T-cell (primary cell): ENCODE data around the gene ABHD16B. TPM values are rescaled to one million over a fixed set of nuclear protein-coding genes. Genes with fewer than 3 reads are reported as not detected.
"Not testable (repeated sequence)": the region's sequence is repeated elsewhere in the genome, so short reads cannot be mapped to it uniquely, and the experiment has no call there.

Source experiments
- ATAC-seq, 4 experiments: fragments of 200-7000 bp in 3 of 4; fragments of 150-1000 bp in 1 of 4; cut with Tn5 transposase; replicated peaks in 1 of 4; 1 replicate in 3 of 4; 2 replicates in 1 of 4; pipeline ENCODE4 v1.10.0; 2021; ENCODE audit warnings: moderate library complexity in 3 of 4, mild to moderate bottlenecking in 2 of 4, moderate number of reproducible peaks in 1 of 4
- CTCF ChIA-PET, 2 donors: fragments of 300-600 bp; sonication (Branson Sonifier 250); formaldehyde crosslinking; loops; one replicate each; lab custom pipeline; 2022; ENCODE audit warnings: antibody characterized with exemption in 2 of 2; lab: Charles Lee
- POLR2A ChIA-PET, 2 donors: fragments of 300-600 bp; sonication (Branson Sonifier 250); formaldehyde crosslinking; loops; one replicate each; lab custom pipeline; 2022; ENCODE audit warnings: antibody characterized with exemption in 2 of 2; lab: Charles Lee
- DNase-seq, 35 experiments: peaks; one replicate each; pipeline versions ENCODE4 v3.0.0 to v3.0.0-alpha.2; 2013 to 2023
- H3K27ac ChIP-seq: one replicate; pipeline ENCODE4 v1.5.1; 2013; ENCODE audit warnings: low read length
- H3K27me3 ChIP-seq, 2 experiments: replicated peaks in 1 of 2; 1 replicate in 1 of 2; 2 replicates in 1 of 2; pipeline versions ENCODE4 v1.6.1 to v1.7.0; 2013; ENCODE audit warnings: low read length in 1 of 2, mixed read lengths in 1 of 2; ENCODE audit not compliant: control insufficient read depth in 2 of 2, insufficient read depth in 2 of 2; ENCODE audit errors: extremely low read depth in 1 of 2
- H3K36me3 ChIP-seq, 2 donors: 1 replicate in 1 of 2; 2 replicates in 1 of 2; pipeline versions ENCODE4 v1.6.1 to v1.7.0; 2013; ENCODE audit warnings: low read length in 1 of 2; ENCODE audit not compliant: control insufficient read depth in 2 of 2, insufficient read depth in 1 of 2; ENCODE audit errors: extremely low read depth in 1 of 2
- H3K4me1 ChIP-seq, 2 experiments: 1 replicate in 1 of 2; 2 replicates in 1 of 2; pipeline versions ENCODE4 v1.6.1 to v1.7.0; 2013; ENCODE audit warnings: low read length in 2 of 2, mixed read lengths in 1 of 2; ENCODE audit not compliant: insufficient read depth in 2 of 2, control insufficient read depth in 1 of 2; ENCODE audit errors: extremely low read depth in 1 of 2
- H3K4me3 ChIP-seq, 2 donors: 1 replicate in 1 of 2; 2 replicates in 1 of 2; pipeline versions ENCODE4 v1.5.1 to v1.7.0; 2013; ENCODE audit warnings: mild to moderate bottlenecking in 2 of 2, low read length in 1 of 2, moderate library complexity in 1 of 2; ENCODE audit not compliant: control insufficient read depth in 1 of 2; ENCODE audit errors: extremely low read depth in 1 of 2
- H3K9me3 ChIP-seq: 2 replicates; pipeline ENCODE4 v1.7.0; 2013
- H3K27ac Mint-ChIP-seq, 2 donors: one replicate each; pipeline ENCODE4 v1.8.0; 2020 to 2021; ENCODE audit warnings: mild to moderate bottlenecking in 2 of 2, mixed read lengths in 2 of 2
- H3K27me3 Mint-ChIP-seq, 2 donors: one replicate each; pipeline ENCODE4 v1.8.0; 2021 to 2022; ENCODE audit warnings: mixed read lengths in 2 of 2
- H3K36me3 Mint-ChIP-seq: one replicate; pipeline ENCODE4 v1.8.0; 2021; ENCODE audit warnings: mixed read lengths
- H3K4me1 Mint-ChIP-seq, 3 donors: one replicate each; pipeline ENCODE4 v1.8.0; 2020 to 2022; ENCODE audit warnings: mixed read lengths in 3 of 3, mild to moderate bottlenecking in 1 of 3
- H3K4me3 Mint-ChIP-seq, 3 donors: one replicate each; pipeline ENCODE4 v1.8.0; 2020 to 2022; ENCODE audit warnings: mild to moderate bottlenecking in 3 of 3, mixed read lengths in 3 of 3, moderate library complexity in 3 of 3
- H3K9me3 Mint-ChIP-seq, 3 donors: one replicate each; pipeline ENCODE4 v1.8.0; 2020 to 2022; ENCODE audit warnings: mixed read lengths in 3 of 3
- WGBS: methylation state at CpG from one replicate; pipeline ENCODE4 v1.1.5; 2013; ENCODE audit warnings: missing lambda C conversion rate; ENCODE audit not compliant: insufficient coverage; 5-methylcytosine and 5-hydroxymethylcytosine counted together
- total RNA-seq, 35 experiments: library from RNA in 6 of 35; stranded (reverse) in 6 of 35; fragments of 120-200 nt in 1 of 35; gene quantifications; one replicate each; pipeline versions ENCODE4 v1.2.1 to v1.2.4 and lab custom pipeline; 2013 to 2026

ABHD16B gene
- total RNA-seq, 5 donors from 2014 or later (not counting 1 experiment from before 2014, with no cell fraction given): not detected

- H3K4me3 Mint-ChIP-seq, ATAC-seq, H3K27ac Mint-ChIP-seq, H3K9me3 Mint-ChIP-seq, DNase-seq, H3K4me3 ChIP-seq, CTCF ChIA-PET, H3K4me1 Mint-ChIP-seq, H3K36me3 Mint-ChIP-seq, H3K36me3 ChIP-seq, POLR2A ChIA-PET, H3K9me3 ChIP-seq, H3K27ac ChIP-seq: not testable (repeated sequence)
- peaks cover 3 to 30% of the 10 kb centered on the region in 2 experiments for H3K4me1 ChIP-seq
- H3K27me3 Mint-ChIP-seq: peaks cover 4 to 25% of the 10 kb centered on the region in 2 donors
- 68% methylated on average over 9 of the region's 14 CpGs for WGBS
- peaks cover 2 to 88% of the 10 kb centered on the region in 2 experiments for H3K27me3 ChIP-seq
These were observed 9.8 kb upstream of the ABHD16B start for GRCh38 chr20:63851548-63851943.

GRCh38 chr20:63853733-63854068, 7.6 kb upstream of the ABHD16B start:
- Mint-ChIP-seq H3K4me1 (peaks cover 20 to 22% (median 21%) of the 10 kb centered on the region in 3 donors), H3K27me3 (peaks cover 4 to 20% of the 10 kb centered on the region in 2 donors)
- DNase-seq, H3K4me3 Mint-ChIP-seq, H3K36me3 Mint-ChIP-seq, H3K27ac ChIP-seq, H3K9me3 Mint-ChIP-seq, POLR2A ChIA-PET, ATAC-seq, H3K36me3 ChIP-seq, H3K4me3 ChIP-seq, H3K9me3 ChIP-seq, H3K27ac Mint-ChIP-seq, CTCF ChIA-PET: not testable (repeated sequence)
- Histone ChIP-seq H3K4me1 (peaks cover 0 to 34% of the 10 kb centered on the region in 2 experiments), H3K27me3 (peaks cover 0 to 66% of the 10 kb centered on the region in 2 experiments)
- WGBS: 67% methylated on average over 4 of the region's 4 CpGs

GRCh38 chr20:63854069-63854765, 7.1 kb upstream of the ABHD16B start:
- no peak overlapping the region for H3K27ac Mint-ChIP-seq
- no peaks in the 10 kb centered on the region for H3K36me3 Mint-ChIP-seq
- Histone ChIP-seq H3K27me3 (peaks cover 0 to 61% of the 10 kb centered on the region in 2 experiments), H3K9me3 (no peaks in the 10 kb centered on the region), H3K36me3 (no peaks in the 10 kb centered on the region), H3K27ac (no peak overlapping the region), H3K4me1 (peaks cover under 1 to 39% of the 10 kb centered on the region in 2 experiments), H3K4me3 (no peak overlapping the region)
- no peak overlapping the region for H3K4me3 Mint-ChIP-seq
- H3K27me3 Mint-ChIP-seq: peaks cover 4 to 20% of the 10 kb centered on the region in 2 donors
- no peaks in the 10 kb centered on the region for H3K9me3 Mint-ChIP-seq
- POLR2A ChIA-PET: no interaction called here
- WGBS: 17% methylated on average over 15 of the region's 17 CpGs
- peaks cover 25 to 28% (median 25%) of the 10 kb centered on the region in 3 donors for H3K4me1 Mint-ChIP-seq
- no peak for ATAC-seq
- CTCF ChIA-PET: no interaction called here
- no peak for DNase-seq

- CTCF ChIA-PET: no interaction called here
- DNase-seq (no peak), ATAC-seq (no peak)
- Mint-ChIP-seq H3K9me3 (no peaks in the 10 kb centered on the region), H3K36me3 (no peaks in the 10 kb centered on the region), H3K4me3 (no peak overlapping the region), H3K27me3 (peaks cover 4 to 18% of the 10 kb centered on the region in 2 donors), H3K27ac (no peak overlapping the region), H3K4me1 (peaks cover 25 to 30% (median 25%) of the 10 kb centered on the region in 3 donors)
- POLR2A ChIA-PET: no interaction called here
- no peaks in the 10 kb centered on the region for H3K9me3 ChIP-seq
- no peak overlapping the region for H3K4me3 ChIP-seq
- peaks cover 3 to 42% of the 10 kb centered on the region in 2 experiments for H3K4me1 ChIP-seq
- WGBS: 53% methylated on average over 14 of the region's 26 CpGs
- peaks cover 0 to 60% of the 10 kb centered on the region in 2 experiments for H3K27me3 ChIP-seq
- H3K27ac ChIP-seq: no peak overlapping the region
- H3K36me3 ChIP-seq: no peaks in the 10 kb centered on the region
These were observed 6.4 kb upstream of the ABHD16B start for GRCh38 chr20:63854766-63855362.

GRCh38 chr20:63855363-63856097, 5.8 kb upstream of the ABHD16B start:
- POLR2A ChIA-PET: no interaction called here
- CTCF ChIA-PET: no interaction called here
- WGBS: 91% methylated on average over 10 of the region's 36 CpGs

GRCh38 chr20:63856098-63856511, 5.2 kb upstream of the ABHD16B start:
- H3K27me3 ChIP-seq: peaks cover 0 to 49% of the 10 kb centered on the region in 2 experiments
- H3K36me3 Mint-ChIP-seq: peaks cover 4% of the 10 kb centered on the region
- peaks cover 4 to 8% of the 10 kb centered on the region in 2 donors for H3K27me3 Mint-ChIP-seq
- H3K36me3 ChIP-seq: no peaks in the 10 kb centered on the region
- no peaks in the 10 kb centered on the region for H3K9me3 Mint-ChIP-seq
- no peak overlapping the region for H3K4me3 ChIP-seq
- 98% methylated on average over 21 of the region's 22 CpGs for WGBS
- H3K27ac Mint-ChIP-seq: no peak overlapping the region
- ChIA-PET CTCF (no interaction called here), POLR2A (no interaction called here)
- no peak for DNase-seq
- no peak overlapping the region for H3K27ac ChIP-seq
- H3K4me1 Mint-ChIP-seq: peaks cover 22 to 27% (median 25%) of the 10 kb centered on the region in 3 donors
- H3K9me3 ChIP-seq: no peaks in the 10 kb centered on the region
- H3K4me1 ChIP-seq: peaks cover 3 to 42% of the 10 kb centered on the region in 2 experiments
- H3K4me3 Mint-ChIP-seq: peak overlapping the region in 1 of 3 donors; percentile 67
- no peak for ATAC-seq

More at GRCh38 chr20:63855363-63856097, 5.8 kb upstream of the ABHD16B start:
- Mint-ChIP-seq H3K4me3 (no peak overlapping the region), H3K36me3 (no peaks in the 10 kb centered on the region), H3K9me3 (no peaks in the 10 kb centered on the region), H3K27ac (no peak overlapping the region), H3K27me3 (peaks cover 4 to 14% of the 10 kb centered on the region in 2 donors), H3K4me1 (peaks cover 24 to 29% (median 25%) of the 10 kb centered on the region in 3 donors)
- ATAC-seq (no peak), DNase-seq (no peak)
- Histone ChIP-seq H3K36me3 (no peaks in the 10 kb centered on the region), H3K27me3 (peaks cover 0 to 55% of the 10 kb centered on the region in 2 experiments), H3K4me3 (no peak overlapping the region), H3K4me1 (peaks cover 3 to 42% of the 10 kb centered on the region in 2 experiments), H3K9me3 (no peaks in the 10 kb centered on the region), H3K27ac (no peak overlapping the region)
